ENCODE results near the gene ABHD2.

ABHD2 gene

GRCh38 chr15:89117790-89118189 lies 29.5 kb downstream of the ABHD2 start:
- no peak overlapping the region for H3K27ac ChIP-seq
- TF ChIP-seq CTCF (IDR thresholded peaks at IDR 0.05): no peak
- TF ChIP-seq ZFX (IDR thresholded peaks at IDR 0.05; ENCODE audit: borderline replicate concordance): no peak

- H3K27ac ChIP-seq: no peak overlapping the region
Measured at GRCh38 chr15:89118481-89118989, 30.3 kb downstream of the ABHD2 start.

GRCh38 chr15:89119489-89120478 lies 31.5 kb downstream of the ABHD2 start:
- TF ChIP-seq CTCF (IDR thresholded peaks at IDR 0.05): no peak
- TF ChIP-seq ZFX (IDR thresholded peaks at IDR 0.05; ENCODE audit: borderline replicate concordance): no peak
- H3K27ac ChIP-seq: peak overlapping the region; percentile 81

More at GRCh38 chr15:89118481-89118989, 30.3 kb downstream of the ABHD2 start:
- no peak for TF ChIP-seq ZFX (IDR thresholded peaks at IDR 0.05; ENCODE audit: borderline replicate concordance)
- no peak for TF ChIP-seq CTCF (IDR thresholded peaks at IDR 0.05)

GRCh38 chr15:89120479-89121000 lies 32.3 kb downstream of the ABHD2 start:
- H3K27ac ChIP-seq: peak overlapping the region; percentile 81

GRCh38 chr15:89121414-89121813 lies 33.2 kb downstream of the ABHD2 start:
- peak overlapping the region; percentile 81 for H3K27ac ChIP-seq
- no peak for TF ChIP-seq ZFX (IDR thresholded peaks at IDR 0.05; ENCODE audit: borderline replicate concordance)
- TF ChIP-seq CTCF (IDR thresholded peaks at IDR 0.05): no peak

GRCh38 chr15:89122505-89123180 lies 34.4 kb downstream of the ABHD2 start:
- peak overlapping the region; percentile 81 for H3K27ac ChIP-seq
- TF ChIP-seq ZFX (IDR thresholded peaks at IDR 0.05; ENCODE audit: borderline replicate concordance) (no peak), CTCF (IDR thresholded peaks at IDR 0.05) (no peak)

GRCh38 chr15:89123181-89123525 lies 34.9 kb downstream of the ABHD2 start:
- TF ChIP-seq ZFX (IDR thresholded peaks at IDR 0.05; ENCODE audit: borderline replicate concordance) (no peak), CTCF (IDR thresholded peaks at IDR 0.05) (no peak)
- H3K27ac ChIP-seq: peak overlapping the region; percentile 81

Data from 22Rv1 (cell line).